ENCODE results near the gene CBLN2. TPM values are rescaled to one million over a fixed set of nuclear protein-coding genes. Genes with fewer than 3 reads are reported as not detected.

Gene CBLN2
- polyA plus RNA-seq, 1 donor (not counting 4 experiments of a cell fraction or from before 2014, with no cell fraction given) = not detected

DNA sequence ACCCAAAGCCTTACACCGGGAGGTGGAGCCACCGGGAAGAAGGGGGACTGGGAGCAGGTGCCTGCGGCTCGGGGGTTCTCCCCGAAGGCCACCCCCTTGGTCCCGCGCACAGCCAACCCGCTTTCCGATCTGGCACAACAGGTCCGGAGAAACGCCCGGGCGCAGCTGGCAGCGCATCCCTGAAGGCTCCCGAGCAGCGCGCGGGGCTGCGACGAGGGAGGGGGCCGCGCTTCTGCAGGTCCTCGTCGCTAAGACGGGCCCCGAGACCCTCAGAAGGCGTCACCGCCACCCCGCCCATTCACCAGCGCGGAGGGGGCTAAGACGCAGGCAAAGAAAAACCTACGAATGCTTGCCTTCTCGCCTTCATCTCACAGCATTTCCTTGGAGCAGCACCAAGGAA is 1.8 kb downstream of the CBLN2 start:
- TF ChIP-seq, protein P1, sequence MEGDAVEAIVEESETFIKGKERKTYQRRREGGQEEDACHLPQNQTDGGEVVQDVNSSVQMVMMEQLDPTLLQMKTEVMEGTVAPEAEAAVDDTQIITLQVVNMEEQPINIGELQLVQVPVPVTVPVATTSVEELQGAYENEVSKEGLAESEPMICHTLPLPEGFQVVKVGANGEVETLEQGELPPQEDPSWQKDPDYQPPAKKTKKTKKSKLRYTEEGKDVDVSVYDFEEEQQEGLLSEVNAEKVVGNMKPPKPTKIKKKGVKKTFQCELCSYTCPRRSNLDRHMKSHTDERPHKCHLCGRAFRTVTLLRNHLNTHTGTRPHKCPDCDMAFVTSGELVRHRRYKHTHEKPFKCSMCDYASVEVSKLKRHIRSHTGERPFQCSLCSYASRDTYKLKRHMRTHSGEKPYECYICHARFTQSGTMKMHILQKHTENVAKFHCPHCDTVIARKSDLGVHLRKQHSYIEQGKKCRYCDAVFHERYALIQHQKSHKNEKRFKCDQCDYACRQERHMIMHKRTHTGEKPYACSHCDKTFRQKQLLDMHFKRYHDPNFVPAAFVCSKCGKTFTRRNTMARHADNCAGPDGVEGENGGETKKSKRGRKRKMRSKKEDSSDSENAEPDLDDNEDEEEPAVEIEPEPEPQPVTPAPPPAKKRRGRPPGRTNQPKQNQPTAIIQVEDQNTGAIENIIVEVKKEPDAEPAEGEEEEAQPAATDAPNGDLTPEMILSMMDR (optimal IDR thresholded peaks at IDR 0.05 in 1 of 3, IDR thresholded peaks at IDR 0.05 in 1 of 3, conservative IDR thresholded peaks at IDR 0.05 in 1 of 3; ENCODE audit: extremely low read depth in 1 of 3, insufficient read depth in 2 of 3, low read length in 3 of 3) = no peak
- TF ChIP-seq EZH2 (IDR thresholded peaks at IDR 0.05; ENCODE audit: low read length) = peak; percentile 62
- no peaks in the 10 kb centered on the region for H3K9me1 ChIP-seq (ENCODE audit: control insufficient read depth, extremely low read depth, insufficient read depth, low read length)
- H2AFZ ChIP-seq (ENCODE audit: control insufficient read depth, low read length) = no peak overlapping the region
- H3K27ac ChIP-seq (ENCODE audit: control insufficient read depth, insufficient read depth, low read length) = no peak overlapping the region
- H3K9me3 ChIP-seq (ENCODE audit: control insufficient read depth, low read depth, low read length) = no peaks in the 10 kb centered on the region
- FAIRE-seq (no peak), DNase-seq (ENCODE audit: low read depth, low spot score) (no peak)
- no peak overlapping the region for H3K9ac ChIP-seq (ENCODE audit: control insufficient read depth, extremely low read depth, insufficient read depth, low read length)
- no peaks in the 10 kb centered on the region for H3K4me1 ChIP-seq (ENCODE audit: control insufficient read depth, extremely low read depth, insufficient read depth, low read length)
- H3K4me3 ChIP-seq (ENCODE audit: control insufficient read depth in 2 of 3, extremely low read depth in 1 of 3, insufficient read depth in 2 of 3, low read depth in 1 of 3, low read length in 3 of 3) = no peak overlapping the region
- dilution Hi-C loops (cut with MboI; ENCODE audit: extremely low pct_ligation_motif_present, low sequenced_read_pairs) = no loop called here
- H3K79me2 ChIP-seq (ENCODE audit: control insufficient read depth, insufficient read depth, low read length) = no peaks in the 10 kb centered on the region
- no peaks in the 10 kb centered on the region for H4K20me1 ChIP-seq (ENCODE audit: control insufficient read depth, extremely low read depth, insufficient read depth, low read length)
- H3K4me2 ChIP-seq (ENCODE audit: control insufficient read depth, extremely low read depth, insufficient read depth, low read depth, low read length) = no peak overlapping the region
- H3K36me3 ChIP-seq (ENCODE audit: control insufficient read depth in 2 of 2, extremely low read depth in 1 of 2, insufficient read depth in 2 of 2, low read length in 2 of 2) = no peaks in the 10 kb centered on the region
- peaks cover 32% of the 10 kb centered on the region for H3K27me3 ChIP-seq (ENCODE audit: control insufficient read depth, extremely low read depth, insufficient read depth, low read length)

DNA sequence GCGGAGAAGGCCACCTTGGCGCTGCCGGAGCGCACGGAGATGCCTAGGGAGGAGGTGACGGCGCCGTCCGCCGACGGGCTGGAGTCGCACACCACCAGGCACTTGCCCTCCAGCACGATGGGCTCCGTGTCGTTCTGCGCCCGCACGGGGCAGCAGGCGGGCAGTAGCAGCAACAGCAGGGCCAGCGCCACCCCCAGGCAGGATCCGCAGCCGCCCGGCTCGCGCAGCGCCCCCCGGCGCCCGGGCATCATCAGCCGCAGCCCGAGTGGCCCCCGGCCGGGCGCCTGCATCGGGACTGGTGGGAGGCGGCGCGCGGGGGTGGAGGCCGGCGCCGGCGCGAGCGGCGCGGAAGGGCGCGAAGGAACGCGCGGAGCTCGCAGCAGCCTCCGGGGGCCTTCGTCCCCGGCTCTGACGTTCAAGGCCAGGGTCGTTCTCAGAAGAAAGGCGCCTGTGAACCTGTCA is 2.2 kb downstream of the CBLN2 start:
- no peak for FAIRE-seq

More for the DNA sequence above, 2.2 kb downstream of the CBLN2 start:
- Histone ChIP-seq H3K9ac (ENCODE audit: control insufficient read depth, extremely low read depth, insufficient read depth, low read length) (no peak overlapping the region), H3K9me1 (ENCODE audit: control insufficient read depth, extremely low read depth, insufficient read depth, low read length) (no peaks in the 10 kb centered on the region), H3K79me2 (ENCODE audit: control insufficient read depth, insufficient read depth, low read length) (no peaks in the 10 kb centered on the region), H2AFZ (ENCODE audit: control insufficient read depth, low read length) (no peak overlapping the region), H3K27ac (ENCODE audit: control insufficient read depth, insufficient read depth, low read length) (no peak overlapping the region), H3K4me3 (ENCODE audit: control insufficient read depth in 2 of 3, extremely low read depth in 1 of 3, insufficient read depth in 2 of 3, low read depth in 1 of 3, low read length in 3 of 3) (no peak overlapping the region), H3K4me2 (ENCODE audit: control insufficient read depth, extremely low read depth, insufficient read depth, low read depth, low read length) (no peak overlapping the region), H4K20me1 (ENCODE audit: control insufficient read depth, extremely low read depth, insufficient read depth, low read length) (no peaks in the 10 kb centered on the region), H3K9me3 (ENCODE audit: control insufficient read depth, low read depth, low read length) (no peaks in the 10 kb centered on the region), H3K4me1 (ENCODE audit: control insufficient read depth, extremely low read depth, insufficient read depth, low read length) (no peaks in the 10 kb centered on the region), H3K36me3 (ENCODE audit: control insufficient read depth in 2 of 2, extremely low read depth in 1 of 2, insufficient read depth in 2 of 2, low read length in 2 of 2) (no peaks in the 10 kb centered on the region), H3K27me3 (ENCODE audit: control insufficient read depth, extremely low read depth, insufficient read depth, low read length) (peaks cover 32% of the 10 kb centered on the region)
- DNase-seq (ENCODE audit: low read depth, low spot score) = no peak
- TF ChIP-seq, protein P1 (optimal IDR thresholded peaks at IDR 0.05 in 1 of 3, IDR thresholded peaks at IDR 0.05 in 1 of 3, conservative IDR thresholded peaks at IDR 0.05 in 1 of 3; ENCODE audit: extremely low read depth in 1 of 3, insufficient read depth in 2 of 3, low read length in 3 of 3) = no peak
- no peak for TF ChIP-seq EZH2 (IDR thresholded peaks at IDR 0.05; ENCODE audit: low read length)
- dilution Hi-C loops (cut with MboI; ENCODE audit: extremely low pct_ligation_motif_present, low sequenced_read_pairs) = no loop called here
